ENCODE data around the gene ZCCHC2. TPM values are rescaled to one million over a fixed set of nuclear protein-coding genes. Genes with fewer than 3 reads are reported as not detected.

The ZCCHC2 gene
- total RNA-seq, 1 donor from 2014 or later = 21.0 TPM

DNA sequence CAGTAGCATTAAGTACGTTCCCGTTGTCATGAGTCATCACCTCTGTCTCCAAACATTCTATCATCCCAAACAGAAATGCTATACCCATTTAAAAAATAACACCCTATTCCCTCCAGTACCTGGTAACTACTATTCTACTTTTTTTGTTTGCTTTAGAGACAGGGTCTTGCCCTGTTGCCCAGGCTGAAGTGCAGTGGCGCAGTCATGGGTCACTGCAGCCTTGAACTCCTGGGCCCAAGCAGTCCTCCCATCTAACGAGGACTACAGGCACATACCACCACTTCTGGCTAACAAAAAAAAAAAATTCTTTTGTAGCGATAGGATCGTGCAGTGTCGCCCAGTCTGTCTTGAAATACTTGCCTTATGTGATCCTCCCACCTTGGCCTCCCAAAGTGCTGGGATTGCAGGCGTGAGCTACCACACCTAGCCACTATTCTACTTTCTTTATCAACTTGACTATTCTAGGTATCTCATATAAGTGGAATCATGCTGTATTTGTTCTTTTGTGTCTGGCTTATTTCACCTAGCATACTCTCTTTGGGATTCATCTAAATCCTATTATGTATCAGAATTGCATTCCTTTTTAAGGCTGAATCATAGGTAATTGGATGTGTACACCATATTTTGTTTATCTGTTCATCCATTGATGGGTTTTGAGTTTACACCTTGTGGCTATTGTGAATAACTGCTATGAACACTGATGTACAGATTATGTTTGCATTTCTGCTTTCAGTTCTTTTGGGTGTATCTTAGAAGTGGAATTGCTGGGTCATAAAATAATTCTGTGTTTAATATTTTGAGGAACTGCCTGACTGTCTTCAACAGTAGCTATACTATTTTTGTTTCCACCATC, 14.4 kb downstream of the ZCCHC2 start:
- no peaks in the 10 kb centered on the region for H3K9me3 Mint-ChIP-seq (ENCODE audit: unreplicated experiment)
- no peak overlapping the region for H3K4me3 Mint-ChIP-seq (ENCODE audit: unreplicated experiment)
- no peaks in the 10 kb centered on the region for H3K36me3 Mint-ChIP-seq (ENCODE audit: low read depth, unreplicated experiment)
- no peak overlapping the region for H3K27ac Mint-ChIP-seq (ENCODE audit: unreplicated experiment)
- TF ChIP-seq CTCF (IDR thresholded peaks at IDR 0.05; ENCODE audit: unreplicated experiment) = no peak
- peaks cover 25% of the 10 kb centered on the region for H3K4me1 Mint-ChIP-seq (ENCODE audit: unreplicated experiment)
- no peak for DNase-seq (ENCODE audit: low spot score)
- no peaks in the 10 kb centered on the region for H3K27me3 Mint-ChIP-seq (ENCODE audit: unreplicated experiment)

DNA sequence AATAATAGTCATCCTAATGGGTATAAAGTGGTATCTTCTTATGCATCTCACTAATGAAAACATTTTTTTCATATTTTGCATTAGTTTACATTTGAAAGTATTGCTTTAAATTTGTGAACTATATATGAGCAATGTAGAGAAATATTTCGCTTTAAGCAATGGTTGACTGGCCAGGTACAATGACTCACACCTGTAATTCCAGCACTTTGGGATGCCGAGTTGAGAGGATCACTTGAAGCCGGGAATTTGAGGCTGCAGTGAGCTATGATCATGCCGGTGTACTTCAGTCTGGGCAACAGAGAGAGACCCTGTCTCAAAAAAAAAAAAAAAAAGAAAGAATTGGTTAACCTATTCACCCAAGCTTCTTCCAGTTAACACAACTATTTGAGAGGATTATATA, 15.1 kb downstream of the ZCCHC2 start:
- H3K9me3 Mint-ChIP-seq (ENCODE audit: unreplicated experiment) = no peaks in the 10 kb centered on the region
- peaks cover 2% of the 10 kb centered on the region for H3K36me3 Mint-ChIP-seq (ENCODE audit: low read depth, unreplicated experiment)
- no peak overlapping the region for H3K4me3 Mint-ChIP-seq (ENCODE audit: unreplicated experiment)
- no peak overlapping the region for H3K27ac Mint-ChIP-seq (ENCODE audit: unreplicated experiment)
- no peak for DNase-seq (ENCODE audit: low spot score)
- no peak for TF ChIP-seq CTCF (IDR thresholded peaks at IDR 0.05; ENCODE audit: unreplicated experiment)
- H3K27me3 Mint-ChIP-seq (ENCODE audit: unreplicated experiment) = no peaks in the 10 kb centered on the region
- H3K4me1 Mint-ChIP-seq (ENCODE audit: unreplicated experiment) = peaks cover 31% of the 10 kb centered on the region

GRCh38 chr18:62538881-62539280, 16.1 kb downstream of the ZCCHC2 start:
- Mint-ChIP-seq H3K4me3 (ENCODE audit: unreplicated experiment) (no peak overlapping the region), H3K27ac (ENCODE audit: unreplicated experiment) (no peak overlapping the region), H3K4me1 (ENCODE audit: unreplicated experiment) (peaks cover 39% of the 10 kb centered on the region), H3K27me3 (ENCODE audit: unreplicated experiment) (peaks cover 1% of the 10 kb centered on the region), H3K36me3 (ENCODE audit: low read depth, unreplicated experiment) (peaks cover 12% of the 10 kb centered on the region), H3K9me3 (ENCODE audit: unreplicated experiment) (no peaks in the 10 kb centered on the region)
- DNase-seq (ENCODE audit: low spot score) = no peak
- no peak for TF ChIP-seq CTCF (IDR thresholded peaks at IDR 0.05; ENCODE audit: unreplicated experiment)

GRCh38 chr18:62539284-62540165, 16.7 kb downstream of the ZCCHC2 start:
- Mint-ChIP-seq H3K4me1 (ENCODE audit: unreplicated experiment) (peaks cover 35% of the 10 kb centered on the region), H3K4me3 (ENCODE audit: unreplicated experiment) (no peak overlapping the region), H3K36me3 (ENCODE audit: low read depth, unreplicated experiment) (peaks cover 12% of the 10 kb centered on the region), H3K27me3 (ENCODE audit: unreplicated experiment) (peaks cover 1% of the 10 kb centered on the region), H3K27ac (ENCODE audit: unreplicated experiment) (no peak overlapping the region), H3K9me3 (ENCODE audit: unreplicated experiment) (no peaks in the 10 kb centered on the region)
- TF ChIP-seq CTCF (IDR thresholded peaks at IDR 0.05; ENCODE audit: unreplicated experiment) = no peak
- DNase-seq (ENCODE audit: low spot score) = no peak

All from endothelial cell (in vitro differentiated cells).